ENCODE measurements around the gene CNTNAP4. TPM values are rescaled to one million over a fixed set of nuclear protein-coding genes. Genes with fewer than 3 reads are reported as not detected.

Gene CNTNAP4
- total and polyA plus RNA-seq, 12 donors, result 0.17 to 2.6 (median 0.56) TPM; not detected in 5

GRCh38 chr16:76345163-76345661 is 68.0 kb downstream of the CNTNAP4 start:
- Histone ChIP-seq H3K9me3 (replicated peaks in 1 of 3) (no peaks in the 10 kb centered on the region), H3K36me3 (replicated peaks in 1 of 2) (no peaks in the 10 kb centered on the region), H3K4me1 (replicated peaks in 1 of 2) (no peaks in the 10 kb centered on the region), H3K27ac (no peak overlapping the region), H3K4me3 (no peak overlapping the region), H3K27me3 (no peaks in the 10 kb centered on the region)
- TF ChIP-seq CTCF (IDR thresholded peaks at IDR 0.05), result no peak
- no peak for TF ChIP-seq POLR2A (IDR thresholded peaks at IDR 0.05)
- peak in 6 of 7 donors; percentile 17 to 53 (median 32) for DNase-seq
- intact Hi-C loops (cut with DNase I), result no loop called here
- WGBS, 4 donors, result 53 to 83% (median 72%) methylated on average over 3 of the region's 3 CpGs

- TF ChIP-seq POLR2A (IDR thresholded peaks at IDR 0.05), result no peak
- TF ChIP-seq CTCF (IDR thresholded peaks at IDR 0.05), result no peak
- Histone ChIP-seq H3K4me3 (no peak overlapping the region), H3K27ac (no peak overlapping the region), H3K4me1 (replicated peaks in 1 of 2) (no peaks in the 10 kb centered on the region), H3K9me3 (replicated peaks in 1 of 3) (no peaks in the 10 kb centered on the region), H3K36me3 (replicated peaks in 1 of 2) (no peaks in the 10 kb centered on the region), H3K27me3 (no peaks in the 10 kb centered on the region)
- WGBS, 4 donors, result 60 to 79% (median 70%) methylated on average over 3 of the region's 3 CpGs
- intact Hi-C loops (cut with DNase I), result no loop called here
- no peak for DNase-seq
These were observed 69.0 kb downstream of the CNTNAP4 start for GRCh38 chr16:76346210-76346609.

- H3K27ac ChIP-seq, result no peak overlapping the region
- WGBS, 4 donors, result 81 to 89% (median 84%) methylated on average over 5 of the region's 5 CpGs
- peaks cover 3% of the 10 kb centered on the region for H3K27me3 ChIP-seq
- H3K9me3 ChIP-seq (replicated peaks in 1 of 3), result no peaks in the 10 kb centered on the region
- no peaks in the 10 kb centered on the region for H3K36me3 ChIP-seq (replicated peaks in 1 of 2)
- TF ChIP-seq POLR2A (IDR thresholded peaks at IDR 0.05) (no peak), CTCF (IDR thresholded peaks at IDR 0.05) (no peak)
- intact Hi-C loops (cut with DNase I), result no loop called here
- no peak overlapping the region for H3K4me3 ChIP-seq
- DNase-seq, result no peak
- no peaks in the 10 kb centered on the region for H3K4me1 ChIP-seq (replicated peaks in 1 of 2)
These were observed 74.2 kb downstream of the CNTNAP4 start for GRCh38 chr16:76351441-76351840.

GRCh38 chr16:76360404-76360803 is 83.2 kb downstream of the CNTNAP4 start:
- H3K4me1 ChIP-seq (replicated peaks in 1 of 2), result no peaks in the 10 kb centered on the region
- intact Hi-C loops (cut with DNase I), result no loop called here
- 54 to 75% (median 67%) methylated on average over 1 of the region's 1 CpG for WGBS, 4 donors
- TF ChIP-seq CTCF (IDR thresholded peaks at IDR 0.05) (no peak), POLR2A (IDR thresholded peaks at IDR 0.05) (no peak)
- DNase-seq, result no peak
- no peaks in the 10 kb centered on the region for H3K27me3 ChIP-seq
- no peak overlapping the region for H3K4me3 ChIP-seq
- no peak overlapping the region for H3K27ac ChIP-seq
- H3K9me3 ChIP-seq (replicated peaks in 1 of 3), result no peaks in the 10 kb centered on the region
- H3K36me3 ChIP-seq (replicated peaks in 1 of 2), result no peaks in the 10 kb centered on the region

Data from adrenal gland (tissue), 12 donors.